ENCODE measurements around the gene SERINC1. TPM values are rescaled to one million over a fixed set of nuclear protein-coding genes. Genes with fewer than 3 reads are reported as not detected.
"Not testable (repeated sequence)": the region's sequence is repeated elsewhere in the genome, so short reads cannot be mapped to it uniquely, and the experiment has no call there.

SERINC1 gene
- total RNA-seq, 1 donor from 2014 or later = 44.0 TPM

DNA sequence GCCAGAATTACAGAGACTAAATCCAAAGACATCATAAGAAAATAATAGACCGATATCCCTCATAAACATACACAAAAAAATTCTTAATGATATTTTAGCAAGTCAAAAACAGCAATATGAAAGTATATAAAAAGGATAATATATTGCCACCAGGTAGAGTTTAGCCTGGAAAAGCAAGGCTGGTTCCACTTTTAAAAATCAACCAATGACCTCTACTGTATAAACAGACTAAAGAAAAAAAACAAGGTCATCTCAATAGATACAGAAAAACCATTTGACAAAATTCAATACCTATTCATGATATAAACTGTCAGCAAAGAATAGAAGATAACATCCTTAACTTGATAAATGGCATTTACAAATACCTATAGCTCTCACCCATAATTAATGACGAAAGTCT, 9.7 kb downstream of the SERINC1 start:
- no peaks in the 10 kb centered on the region for H3K27me3 Mint-ChIP-seq (ENCODE audit: low read depth)
- H3K4me3 Mint-ChIP-seq (ENCODE audit: low read depth) = no peak overlapping the region
- H3K4me1 Mint-ChIP-seq (ENCODE audit: low read depth) = peaks cover 30% of the 10 kb centered on the region
- no peak for DNase-seq (ENCODE audit: low spot score)
- peaks cover 48% of the 10 kb centered on the region for H3K36me3 Mint-ChIP-seq (ENCODE audit: low read depth)
- H3K9me3 Mint-ChIP-seq = no peaks in the 10 kb centered on the region
- no peak overlapping the region for H3K27ac Mint-ChIP-seq
- intact Hi-C loops (cut with micrococcal nuclease) = no loop called here

DNA sequence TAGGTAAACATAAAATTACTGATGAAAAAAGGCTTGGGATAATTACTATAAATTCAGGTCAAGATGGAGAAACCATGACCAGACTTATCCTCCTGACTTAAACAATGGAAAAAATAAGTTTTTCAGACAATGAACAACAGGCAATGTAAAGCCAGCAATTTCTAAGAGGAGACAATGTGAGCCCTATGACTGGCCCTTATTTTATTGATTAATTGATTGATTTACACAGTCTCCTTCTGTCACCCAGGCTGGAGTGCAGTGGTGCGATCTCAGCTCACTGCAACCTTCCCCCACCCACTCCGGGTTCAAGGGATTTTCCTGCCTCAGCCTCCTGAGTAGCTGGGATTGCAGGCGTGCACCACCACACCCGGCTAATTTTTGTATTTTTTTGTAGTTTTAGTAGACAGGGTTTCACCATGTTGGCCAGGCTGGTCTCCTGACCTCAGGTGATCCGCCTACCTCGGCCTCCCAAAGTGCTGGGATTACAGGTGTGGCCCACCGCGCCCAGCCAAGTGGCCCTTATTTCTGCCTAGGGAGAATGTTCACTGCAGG, 11.7 kb downstream of the SERINC1 start:
- Mint-ChIP-seq H3K36me3 (ENCODE audit: low read depth) (peaks cover 51% of the 10 kb centered on the region), H3K4me1 (ENCODE audit: low read depth) (peaks cover 25% of the 10 kb centered on the region)
- H3K4me3 Mint-ChIP-seq (ENCODE audit: low read depth); H3K27me3 Mint-ChIP-seq (ENCODE audit: low read depth); intact Hi-C loops (cut with micrococcal nuclease); DNase-seq (ENCODE audit: low spot score); H3K9me3 Mint-ChIP-seq; H3K27ac Mint-ChIP-seq: not testable (repeated sequence)

DNA sequence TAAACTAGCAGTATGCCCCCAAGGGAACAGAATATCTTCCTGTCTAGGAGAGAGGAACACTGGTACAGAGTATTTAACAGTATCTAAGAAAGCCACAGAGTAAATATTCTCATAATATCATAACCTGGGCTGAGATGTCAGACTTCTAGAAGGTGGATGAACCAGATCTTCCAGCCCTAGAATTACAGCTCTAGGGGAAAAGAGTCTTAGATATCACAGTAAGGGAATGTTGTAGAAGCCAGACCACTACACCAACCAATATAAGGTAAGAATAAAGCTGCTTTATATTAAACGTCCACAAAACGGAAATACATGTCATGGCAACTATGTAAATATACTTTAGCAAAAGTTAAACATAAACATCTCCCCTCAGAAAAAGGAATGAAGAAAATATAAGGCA, 12.4 kb downstream of the SERINC1 start:
- peaks cover 22% of the 10 kb centered on the region for H3K4me1 Mint-ChIP-seq (ENCODE audit: low read depth)

DNA sequence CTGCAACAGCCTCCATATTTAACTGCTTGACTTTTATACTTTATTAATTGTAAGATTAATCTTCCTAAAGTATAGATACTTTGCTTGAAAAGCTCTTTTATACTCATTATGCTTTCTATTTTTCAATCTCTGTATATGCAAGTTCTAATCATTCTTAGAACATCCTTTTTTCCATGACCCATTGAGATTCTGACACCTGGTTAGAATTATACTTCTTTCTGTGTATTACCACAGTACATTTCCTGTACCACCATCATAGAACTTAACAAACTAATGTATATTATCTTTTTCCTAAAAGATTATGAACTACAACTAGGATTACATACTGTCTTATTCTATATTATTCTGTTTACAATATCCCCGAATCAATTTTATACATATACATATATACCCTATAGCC, 13.5 kb downstream of the SERINC1 start:
- H3K27ac Mint-ChIP-seq = no peak overlapping the region

More for the DNA sequence above, 12.4 kb downstream of the SERINC1 start:
- intact Hi-C loops (cut with micrococcal nuclease) = no loop called here
- H3K27ac Mint-ChIP-seq = no peak overlapping the region
- no peaks in the 10 kb centered on the region for H3K27me3 Mint-ChIP-seq (ENCODE audit: low read depth)
- H3K4me3 Mint-ChIP-seq (ENCODE audit: low read depth) = no peak overlapping the region
- no peak for DNase-seq (ENCODE audit: low spot score)
- peaks cover 53% of the 10 kb centered on the region for H3K36me3 Mint-ChIP-seq (ENCODE audit: low read depth)
- H3K9me3 Mint-ChIP-seq = no peaks in the 10 kb centered on the region

DNA sequence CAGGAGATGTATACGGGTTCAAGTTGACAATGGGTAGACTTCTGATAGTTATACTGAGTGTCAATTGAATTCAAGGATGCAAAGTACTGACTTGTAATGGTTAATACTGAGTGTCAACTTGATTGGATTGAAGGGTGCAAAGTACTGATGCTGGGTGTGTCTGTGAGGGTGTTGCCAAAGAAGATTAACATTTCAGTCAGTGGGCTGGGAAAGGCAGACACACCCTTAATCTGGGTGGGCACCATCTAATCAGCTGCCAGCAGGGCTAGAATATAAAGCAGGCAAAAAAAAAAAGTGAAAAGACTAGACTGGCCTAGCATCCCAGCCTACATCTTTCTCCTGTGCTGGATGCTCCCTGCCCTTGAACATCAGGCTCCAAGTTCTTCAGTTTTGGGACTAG, 16.5 kb downstream of the SERINC1 start:
- intact Hi-C loops (cut with micrococcal nuclease); H3K9me3 Mint-ChIP-seq; H3K4me3 Mint-ChIP-seq (ENCODE audit: low read depth); DNase-seq (ENCODE audit: low spot score); H3K27me3 Mint-ChIP-seq (ENCODE audit: low read depth); H3K27ac Mint-ChIP-seq: not testable (repeated sequence)
- peaks cover 14% of the 10 kb centered on the region for H3K4me1 Mint-ChIP-seq (ENCODE audit: low read depth)
- H3K36me3 Mint-ChIP-seq (ENCODE audit: low read depth) = peaks cover 67% of the 10 kb centered on the region

More for the DNA sequence above, 13.5 kb downstream of the SERINC1 start:
- Mint-ChIP-seq H3K9me3 (no peaks in the 10 kb centered on the region), H3K36me3 (ENCODE audit: low read depth) (peaks cover 53% of the 10 kb centered on the region), H3K27me3 (ENCODE audit: low read depth) (no peaks in the 10 kb centered on the region), H3K4me1 (ENCODE audit: low read depth) (peaks cover 19% of the 10 kb centered on the region), H3K4me3 (ENCODE audit: low read depth) (no peak overlapping the region)
- intact Hi-C loops (cut with micrococcal nuclease) = no loop called here
- no peak for DNase-seq (ENCODE audit: low spot score)

DNA sequence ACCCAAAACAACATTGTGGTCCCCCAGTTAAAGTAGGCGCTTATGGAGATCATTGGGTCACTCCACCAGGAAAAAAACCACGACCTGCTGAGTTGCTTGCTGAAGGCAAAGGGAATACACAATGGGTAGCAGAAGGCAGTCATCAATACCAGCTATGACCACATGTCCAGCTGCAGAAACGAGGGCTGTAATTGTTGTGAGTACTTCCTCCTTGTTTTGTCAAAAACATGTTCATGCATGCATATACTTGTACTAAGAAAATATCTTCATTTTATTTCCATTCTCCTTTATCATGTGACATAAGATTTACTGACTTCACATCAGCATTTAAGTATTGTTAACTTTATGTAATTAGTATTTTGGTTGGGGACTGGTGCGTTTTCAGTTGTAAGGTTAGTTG, 16.9 kb downstream of the SERINC1 start:
- no peaks in the 10 kb centered on the region for H3K9me3 Mint-ChIP-seq
- no peak overlapping the region for H3K4me3 Mint-ChIP-seq (ENCODE audit: low read depth)
- no peaks in the 10 kb centered on the region for H3K27me3 Mint-ChIP-seq (ENCODE audit: low read depth)
- H3K36me3 Mint-ChIP-seq (ENCODE audit: low read depth) = peaks cover 69% of the 10 kb centered on the region
- DNase-seq (ENCODE audit: low spot score) = no peak
- H3K4me1 Mint-ChIP-seq (ENCODE audit: low read depth) = peaks cover 14% of the 10 kb centered on the region
- no peak overlapping the region for H3K27ac Mint-ChIP-seq
- intact Hi-C loops (cut with micrococcal nuclease) = no loop called here

DNA sequence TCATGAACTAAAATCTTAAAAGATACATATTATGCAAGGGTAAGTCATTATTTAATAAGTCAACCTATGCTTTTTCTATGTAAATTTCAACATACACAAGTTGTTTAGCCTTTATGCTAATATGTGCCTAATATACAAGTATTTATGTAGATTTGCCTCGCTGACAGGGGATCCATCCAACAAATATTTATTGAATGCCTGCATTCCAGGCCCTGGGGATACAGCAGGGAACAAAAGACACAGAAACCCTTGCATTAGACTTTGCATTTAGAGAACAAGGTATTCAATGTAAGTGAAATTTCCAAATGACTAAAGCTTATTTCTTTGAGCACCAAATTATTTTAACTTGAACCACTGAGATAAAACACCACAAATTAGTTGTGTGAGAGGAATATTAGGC, 19.1 kb downstream of the SERINC1 start:
- H3K9me3 Mint-ChIP-seq = no peaks in the 10 kb centered on the region
- H3K27ac Mint-ChIP-seq = no peak overlapping the region
- DNase-seq (ENCODE audit: low spot score) = no peak
- H3K4me3 Mint-ChIP-seq (ENCODE audit: low read depth) = no peak overlapping the region
- no peaks in the 10 kb centered on the region for H3K4me1 Mint-ChIP-seq (ENCODE audit: low read depth)
- intact Hi-C loops (cut with micrococcal nuclease) = no loop called here
- H3K36me3 Mint-ChIP-seq (ENCODE audit: low read depth) = peaks cover 78% of the 10 kb centered on the region
- H3K27me3 Mint-ChIP-seq (ENCODE audit: low read depth) = no peaks in the 10 kb centered on the region

DNA sequence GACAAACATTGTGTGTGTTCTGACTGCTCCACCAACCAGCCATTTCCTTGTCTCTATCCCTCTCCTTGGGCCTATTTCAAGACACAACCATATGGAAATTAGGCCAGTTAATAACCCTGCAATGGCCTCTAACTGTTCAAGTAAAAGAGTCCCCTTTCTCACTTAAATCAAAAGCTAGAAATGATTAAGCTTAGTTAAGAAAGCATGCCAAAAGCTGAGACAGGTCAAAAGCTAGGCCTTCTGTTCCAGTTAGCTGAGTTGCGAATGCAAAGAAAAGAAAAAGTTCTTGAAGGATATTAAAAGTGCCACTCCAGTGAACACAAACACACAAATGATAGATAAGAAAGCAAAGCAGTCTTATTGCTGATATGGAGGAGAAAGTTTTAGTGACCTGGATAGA, 22.5 kb downstream of the SERINC1 start:
- H3K36me3 Mint-ChIP-seq (ENCODE audit: low read depth) = peaks cover 73% of the 10 kb centered on the region
- intact Hi-C loops (cut with micrococcal nuclease) = no loop called here
- H3K4me1 Mint-ChIP-seq (ENCODE audit: low read depth) = no peaks in the 10 kb centered on the region
- DNase-seq (ENCODE audit: low spot score) = no peak
- H3K27me3 Mint-ChIP-seq (ENCODE audit: low read depth) = no peaks in the 10 kb centered on the region
- no peak overlapping the region for H3K27ac Mint-ChIP-seq
- H3K4me3 Mint-ChIP-seq (ENCODE audit: low read depth) = no peak overlapping the region
- no peaks in the 10 kb centered on the region for H3K9me3 Mint-ChIP-seq

DNA sequence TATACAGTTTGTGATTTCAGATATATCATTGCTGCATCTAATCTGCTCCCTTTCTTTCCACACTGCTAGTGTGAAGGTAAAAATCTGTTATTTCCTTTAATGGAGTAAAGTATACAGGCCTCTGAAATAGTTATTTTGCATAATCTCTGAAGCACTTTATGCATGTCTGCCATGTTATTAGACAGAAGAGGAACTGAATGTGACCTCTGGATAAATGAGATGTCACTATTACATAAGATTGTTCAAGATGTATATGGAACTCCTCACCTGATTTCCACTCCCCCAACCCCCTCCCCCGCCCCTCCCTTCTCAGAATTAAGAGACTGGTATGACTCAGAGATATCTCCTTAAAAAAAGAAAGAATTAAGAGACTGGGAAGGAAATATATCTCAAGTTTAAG, 26.3 kb downstream of the SERINC1 start:
- Mint-ChIP-seq H3K27ac (no peak overlapping the region), H3K9me3 (peaks cover 5% of the 10 kb centered on the region)

DNA sequence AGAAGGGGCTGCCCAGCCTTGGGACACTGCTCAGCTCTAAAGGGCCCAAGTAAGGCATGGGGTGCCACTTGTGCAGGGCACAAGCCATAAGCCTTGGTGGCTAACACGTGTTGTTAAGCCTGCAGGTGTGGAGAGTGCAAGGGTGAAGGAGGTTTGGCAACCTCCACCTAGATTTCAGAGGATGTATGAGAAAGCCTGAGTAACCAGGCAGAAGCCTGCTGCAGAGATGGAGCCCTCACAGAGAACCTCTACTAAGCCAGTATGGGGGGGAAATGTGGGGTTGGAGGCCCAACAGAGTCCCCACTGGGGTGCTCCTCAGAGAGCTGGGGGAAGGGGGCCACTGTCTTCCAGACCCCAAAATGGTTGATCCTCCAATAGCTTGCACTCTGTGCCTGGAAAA, 32.6 kb downstream of the SERINC1 start:
- no peak for DNase-seq (ENCODE audit: low spot score)
- no peak overlapping the region for H3K4me3 Mint-ChIP-seq (ENCODE audit: low read depth)
- H3K27ac Mint-ChIP-seq = no peak overlapping the region
- H3K9me3 Mint-ChIP-seq = peaks cover 37% of the 10 kb centered on the region
- no peaks in the 10 kb centered on the region for H3K27me3 Mint-ChIP-seq (ENCODE audit: low read depth)
- intact Hi-C loops (cut with micrococcal nuclease) = no loop called here
- H3K4me1 Mint-ChIP-seq (ENCODE audit: low read depth) = no peaks in the 10 kb centered on the region
- peaks cover 82% of the 10 kb centered on the region for H3K36me3 Mint-ChIP-seq (ENCODE audit: low read depth)

More for the DNA sequence above, 26.3 kb downstream of the SERINC1 start:
- no peak overlapping the region for H3K4me3 Mint-ChIP-seq (ENCODE audit: low read depth)
- no peaks in the 10 kb centered on the region for H3K27me3 Mint-ChIP-seq (ENCODE audit: low read depth)
- H3K4me1 Mint-ChIP-seq (ENCODE audit: low read depth) = no peaks in the 10 kb centered on the region
- intact Hi-C loops (cut with micrococcal nuclease) = no loop called here
- H3K36me3 Mint-ChIP-seq (ENCODE audit: low read depth) = peaks cover 69% of the 10 kb centered on the region
- DNase-seq (ENCODE audit: low spot score) = no peak

DNA sequence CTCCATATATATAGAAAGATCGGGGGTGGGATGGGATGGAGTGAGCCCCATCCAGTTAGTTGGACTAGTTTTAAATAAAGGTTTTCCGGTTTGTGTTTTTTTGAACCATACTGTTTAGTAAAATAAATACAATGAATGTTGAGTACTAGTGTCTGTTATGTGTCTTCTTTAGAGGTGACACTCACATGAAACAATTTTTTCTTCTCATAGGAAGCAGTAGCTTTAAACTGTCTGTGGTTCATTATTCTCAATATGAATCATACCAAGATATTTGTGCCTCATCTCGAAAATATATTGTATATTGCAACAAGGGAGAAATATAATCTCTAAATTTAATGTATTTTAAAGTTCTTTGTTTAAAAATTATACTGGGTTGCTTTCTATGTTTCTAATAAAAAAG, 38.8 kb downstream of the SERINC1 start:
- no peak for DNase-seq (ENCODE audit: low spot score)
- H3K27me3 Mint-ChIP-seq (ENCODE audit: low read depth) = no peaks in the 10 kb centered on the region
- peaks cover 10% of the 10 kb centered on the region for H3K9me3 Mint-ChIP-seq
- no peak overlapping the region for H3K4me3 Mint-ChIP-seq (ENCODE audit: low read depth)
- peaks cover 8% of the 10 kb centered on the region for H3K4me1 Mint-ChIP-seq (ENCODE audit: low read depth)
- H3K27ac Mint-ChIP-seq = no peak overlapping the region
- peaks cover 82% of the 10 kb centered on the region for H3K36me3 Mint-ChIP-seq (ENCODE audit: low read depth)
- intact Hi-C loops (cut with micrococcal nuclease) = no loop called here

DNA sequence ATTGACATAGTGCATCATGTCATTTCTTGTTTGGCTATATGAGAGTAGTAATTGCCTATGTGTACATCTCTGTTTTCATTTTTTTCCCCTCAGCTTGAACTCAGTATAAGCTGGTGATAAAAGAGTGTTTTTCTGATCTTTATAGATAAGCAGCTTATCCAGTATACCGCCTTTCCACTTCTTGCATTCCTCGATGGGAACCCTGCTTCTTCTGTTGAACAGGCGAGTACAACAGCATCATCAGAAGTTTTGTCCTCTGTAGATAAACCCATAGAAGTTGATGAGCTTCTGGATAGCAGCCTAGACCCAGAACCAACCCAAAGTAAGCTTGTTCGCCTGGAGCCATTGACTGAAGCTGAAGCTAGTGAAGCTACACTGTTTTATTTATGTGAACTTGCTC, 39.8 kb downstream of the SERINC1 start:
- Mint-ChIP-seq H3K27me3 (ENCODE audit: low read depth) (no peaks in the 10 kb centered on the region), H3K9me3 (no peaks in the 10 kb centered on the region), H3K27ac (no peak overlapping the region), H3K4me1 (ENCODE audit: low read depth) (peaks cover 8% of the 10 kb centered on the region), H3K36me3 (ENCODE audit: low read depth) (peaks cover 78% of the 10 kb centered on the region), H3K4me3 (ENCODE audit: low read depth) (no peak overlapping the region)
- intact Hi-C loops (cut with micrococcal nuclease) = no loop called here
- DNase-seq (ENCODE audit: low spot score) = no peak

DNA sequence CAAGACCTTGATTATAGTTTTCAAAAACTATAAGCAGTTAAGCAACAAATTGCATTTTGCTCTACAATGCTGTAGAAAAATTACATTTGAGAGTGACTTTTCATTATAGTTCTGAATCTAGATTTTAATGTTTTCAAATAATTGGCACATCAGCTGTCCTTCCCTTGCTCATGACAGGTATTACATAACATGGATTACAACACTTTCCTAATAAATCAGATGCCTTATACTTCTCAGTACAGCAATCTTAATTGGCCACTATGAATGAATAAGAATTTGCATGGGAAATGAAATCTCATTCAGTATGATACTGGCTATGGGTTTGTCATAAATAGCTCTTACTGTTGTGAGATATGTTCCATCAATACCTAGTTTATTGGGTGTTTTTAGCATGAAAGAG, 42.3 kb downstream of the SERINC1 start:
- no peak overlapping the region for H3K27ac Mint-ChIP-seq
- DNase-seq (ENCODE audit: low spot score) = no peak
- H3K4me3 Mint-ChIP-seq (ENCODE audit: low read depth) = no peak overlapping the region
- peaks cover 84% of the 10 kb centered on the region for H3K36me3 Mint-ChIP-seq (ENCODE audit: low read depth)
- H3K9me3 Mint-ChIP-seq = no peaks in the 10 kb centered on the region
- intact Hi-C loops (cut with micrococcal nuclease) = loop anchor here (5.0 kb wide), 1 partner anchor 47 kb away; no protein-coding TSS in a partner anchor
- H3K27me3 Mint-ChIP-seq (ENCODE audit: low read depth) = no peaks in the 10 kb centered on the region
- H3K4me1 Mint-ChIP-seq (ENCODE audit: low read depth) = peaks cover 11% of the 10 kb centered on the region

DNA sequence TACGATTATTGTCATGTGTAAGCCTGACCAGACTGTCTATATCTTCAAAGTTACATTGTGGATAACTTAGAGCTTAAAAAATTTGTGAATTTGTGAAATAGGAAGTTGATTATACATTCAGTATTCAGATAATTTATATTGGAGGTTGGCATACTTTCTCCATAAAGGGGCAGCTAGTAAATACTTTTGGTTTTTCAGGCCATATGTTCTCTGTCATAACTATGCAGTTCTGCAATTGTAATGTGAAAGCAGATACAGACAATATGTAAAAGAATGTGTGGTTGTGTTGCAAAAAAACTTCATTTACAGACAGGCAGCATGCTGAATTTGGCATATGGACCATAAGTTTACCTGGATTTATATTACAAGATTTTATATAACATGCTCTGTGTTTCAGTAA, 42.8 kb downstream of the SERINC1 start:
- no peak overlapping the region for H3K27ac Mint-ChIP-seq
- no peak for DNase-seq (ENCODE audit: low spot score)

More for the DNA sequence above, 42.8 kb downstream of the SERINC1 start:
- no peak overlapping the region for H3K4me3 Mint-ChIP-seq (ENCODE audit: low read depth)
- intact Hi-C loops (cut with micrococcal nuclease) = loop anchor here (5.0 kb wide), 1 partner anchor 46 kb away; no protein-coding TSS in a partner anchor
- peaks cover 84% of the 10 kb centered on the region for H3K36me3 Mint-ChIP-seq (ENCODE audit: low read depth)
- no peaks in the 10 kb centered on the region for H3K27me3 Mint-ChIP-seq (ENCODE audit: low read depth)
- no peaks in the 10 kb centered on the region for H3K9me3 Mint-ChIP-seq
- H3K4me1 Mint-ChIP-seq (ENCODE audit: low read depth) = peaks cover 11% of the 10 kb centered on the region
